Fibroblast of lung (primary cell): ENCODE results near the gene CORO2B. TPM values are rescaled to one million over a fixed set of nuclear protein-coding genes. Genes with fewer than 3 reads are reported as not detected.
"Not testable (repeated sequence)": the region's sequence is repeated elsewhere in the genome, so short reads cannot be mapped to it uniquely, and the experiment has no call there.

Experiments used
- DNase-seq, 2 donors: peaks; one replicate each; pipeline versions ENCODE4 v3.0.0 to v3.0.0-alpha.2; 2010; ENCODE audit warnings: low read depth in 2 of 2
- H2AFZ ChIP-seq: 2 replicates; pipeline ENCODE4 v1.5.1; 2012; ENCODE audit warnings: low read length, control low read depth, inconsistent platforms
- H3K27ac ChIP-seq: 2 replicates; pipeline ENCODE4 v1.5.1; 2011; ENCODE audit warnings: low read length, control low read depth; ENCODE audit not compliant: insufficient read depth
- H3K27me3 ChIP-seq: 2 replicates; pipeline ENCODE4 v1.5.1; 2011; ENCODE audit warnings: mild to moderate bottlenecking, low read length; ENCODE audit not compliant: control insufficient read depth, insufficient read depth
- H3K36me3 ChIP-seq: 2 replicates; pipeline ENCODE4 v1.5.1; 2011; ENCODE audit warnings: low read length; ENCODE audit not compliant: control insufficient read depth, insufficient read depth
- H3K4me1 ChIP-seq: 2 replicates; pipeline ENCODE4 v1.5.1; 2011; ENCODE audit warnings: low read length; ENCODE audit not compliant: control insufficient read depth, insufficient read depth; ENCODE audit errors: extremely low read depth
- H3K4me2 ChIP-seq: 2 replicates; pipeline ENCODE4 v1.5.1; 2011; ENCODE audit warnings: low read length, control low read depth; ENCODE audit not compliant: insufficient read depth; ENCODE audit errors: extremely low read depth
- H3K4me3 ChIP-seq, 4 experiments: fragments of 200-600 bp in 1 of 4; sonication (generic) in 1 of 4; replicated peaks in 1 of 4; 2 replicates each; pipeline ENCODE4 v1.5.1; 2011 to 2016; ENCODE audit warnings: low read length in 4 of 4, low read depth in 3 of 4, mild to moderate bottlenecking in 3 of 4, control low read depth in 2 of 4, inconsistent platforms in 1 of 4, mixed read lengths in 1 of 4; ENCODE audit not compliant: insufficient read depth in 1 of 4; ENCODE audit errors: control extremely low read depth in 1 of 4
- H3K79me2 ChIP-seq: 2 replicates; pipeline ENCODE4 v1.5.1; 2012; ENCODE audit warnings: mild to moderate bottlenecking, low read length, inconsistent platforms; ENCODE audit not compliant: control insufficient read depth, insufficient read depth
- H3K9ac ChIP-seq: 2 replicates; pipeline ENCODE4 v1.5.1; 2011; ENCODE audit warnings: mild to moderate bottlenecking, low read length, control low read depth; ENCODE audit not compliant: insufficient read depth
- H3K9me3 ChIP-seq: 2 replicates; pipeline ENCODE4 v1.5.1; 2012; ENCODE audit warnings: low read depth, low read length; ENCODE audit not compliant: control insufficient read depth, insufficient read depth
- H4K20me1 ChIP-seq: 2 replicates; pipeline ENCODE4 v1.5.1; 2011; ENCODE audit warnings: low read length; ENCODE audit not compliant: control insufficient read depth, insufficient read depth; ENCODE audit errors: extremely low read depth
- CTCF ChIP-seq, 2 donors: IDR thresholded peaks in 1 of 2; conservative IDR thresholded peaks in 1 of 2; 1 replicate in 1 of 2; 2 replicates in 1 of 2; pipeline ENCODE4 v1.5.1; 2011 to 2012; ENCODE audit warnings: low read length in 2 of 2, control low read depth in 1 of 2, inconsistent platforms in 1 of 2, low read depth in 1 of 2, mild to moderate bottlenecking in 1 of 2
- EZH2 ChIP-seq: IDR thresholded peaks from 2 replicates; pipeline ENCODE4 v1.5.1; 2012; ENCODE audit warnings: low read length, control low read depth, mild to moderate bottlenecking; ENCODE audit errors: missing control alignments
- polyA plus RNA-seq, 2 donors: library from polyadenylated mRNA; depleted of rRNA in 1 of 2; stranded (reverse) in 1 of 2; unstranded in 1 of 2; fragments of >200 nt; gene quantifications; 2 replicates each; pipeline ENCODE4 v1.2.1, GENCODE V29; 2011 to 2012; ENCODE audit warnings: missing spikeins in 1 of 2
- total RNA-seq: library from RNA; depleted of rRNA; stranded (reverse); fragments of >200 nt; gene quantifications from 2 replicates; pipeline ENCODE4 v1.2.1, GENCODE V29; 2014

The CORO2B gene
- total and polyA plus RNA-seq, 2 donors (not counting 1 experiment from before 2014, with no cell fraction given): 17.5 to 25.3 TPM

- Histone ChIP-seq H3K27ac (no peak overlapping the region), H3K9ac (no peak overlapping the region), H2AFZ (no peak overlapping the region), H3K9me3 (no peaks in the 10 kb centered on the region), H3K4me1 (no peaks in the 10 kb centered on the region), H3K4me3 (no peak overlapping the region), H3K36me3 (no peaks in the 10 kb centered on the region), H3K27me3 (peaks cover 3% of the 10 kb centered on the region), H4K20me1 (no peaks in the 10 kb centered on the region), H3K79me2 (no peaks in the 10 kb centered on the region), H3K4me2 (no peak overlapping the region)
- TF ChIP-seq EZH2 (no peak), CTCF (conservative IDR thresholded peaks at IDR 0.05 in 1 of 2, IDR thresholded peaks at IDR 0.05 in 1 of 2; ENCODE audit: low read depth in 1 of 2, low read length in 2 of 2) (no peak)
- no peak for DNase-seq
Observed at GRCh38 chr15:68755731-68756130, 176.9 kb downstream of the CORO2B start.

GRCh38 chr15:68759982-68760579, 181.3 kb downstream of the CORO2B start:
- not testable (repeated sequence) for H3K4me3 ChIP-seq, H3K4me1 ChIP-seq, H3K9ac ChIP-seq, H3K4me2 ChIP-seq, H2AFZ ChIP-seq, H3K9me3 ChIP-seq, H3K79me2 ChIP-seq, H3K27ac ChIP-seq, H4K20me1 ChIP-seq, H3K36me3 ChIP-seq, DNase-seq, H3K27me3 ChIP-seq

GRCh38 chr15:68763063-68763462, 184.3 kb downstream of the CORO2B start:
- no peak overlapping the region for H2AFZ ChIP-seq
- H3K27ac ChIP-seq: no peak overlapping the region
- no peaks in the 10 kb centered on the region for H3K79me2 ChIP-seq
- no peaks in the 10 kb centered on the region for H3K27me3 ChIP-seq
- TF ChIP-seq EZH2: no peak
- no peak for TF ChIP-seq CTCF (conservative IDR thresholded peaks at IDR 0.05 in 1 of 2, IDR thresholded peaks at IDR 0.05 in 1 of 2; ENCODE audit: low read depth in 1 of 2, low read length in 2 of 2)
- H3K4me2 ChIP-seq: no peak overlapping the region
- no peak overlapping the region for H3K4me3 ChIP-seq
- no peak overlapping the region for H3K9ac ChIP-seq
- no peaks in the 10 kb centered on the region for H3K4me1 ChIP-seq
- no peaks in the 10 kb centered on the region for H4K20me1 ChIP-seq
- no peaks in the 10 kb centered on the region for H3K36me3 ChIP-seq
- H3K9me3 ChIP-seq: no peaks in the 10 kb centered on the region
- DNase-seq: no peak
